GM12874 (cell line): ENCODE results near the gene MEDAG.

ENCODE experiments used
- CTCF ChIP-seq: IDR thresholded peaks from 2 replicates; pipeline ENCODE4 v1.5.1; 2011; ENCODE audit warnings: low read depth, mild to moderate bottlenecking, control low read depth, low read length, moderate library complexity; ENCODE audit not compliant: insufficient read depth

Gene MEDAG

GRCh38 chr13:30926781-30927180, 20.7 kb downstream of the MEDAG start:
- TF ChIP-seq CTCF, result no peak

GRCh38 chr13:30927595-30927994, 21.5 kb downstream of the MEDAG start:
- TF ChIP-seq CTCF, result no peak

GRCh38 chr13:30928978-30929377, 22.9 kb downstream of the MEDAG start:
- TF ChIP-seq CTCF, result no peak

- TF ChIP-seq CTCF, result no peak
Measured at GRCh38 chr13:30932481-30933353, 26.6 kb downstream of the MEDAG start, which contains the start of gene TEX26. TEX26 (plus strand) TSS chr13:30932656; CDS start chr13:30932716, 60 bp downstream.

- no peak for TF ChIP-seq CTCF
Measured at GRCh38 chr13:30933354-30933670, 27.2 kb downstream of the MEDAG start.

- TF ChIP-seq CTCF, result no peak
Measured at GRCh38 chr13:30934381-30934780, 28.3 kb downstream of the MEDAG start.

GRCh38 chr13:30934803-30935202, 28.7 kb downstream of the MEDAG start:
- TF ChIP-seq CTCF, result no peak

GRCh38 chr13:30936971-30937370, 30.9 kb downstream of the MEDAG start:
- TF ChIP-seq CTCF, result no peak
